A549 (cell line): ENCODE measurements around the gene NCR2. TPM values are rescaled to one million over a fixed set of nuclear protein-coding genes. Genes with fewer than 3 reads are reported as not detected.

Experiments
- ATAC-seq, 2 experiments: fragments of 200-7000 bp in 1 of 2; fragments of >200 bp in 1 of 2; cut with Nextera tagmentation in 1 of 2; cut with Tn5 transposase in 1 of 2; 3 replicates each; pipeline versions ENCODE4 v1.8.0 to v1.9.1; 2018 to 2020; ENCODE audit warnings: mild to moderate bottlenecking in 1 of 2, moderate library complexity in 1 of 2
- CTCF ChIA-PET: fragments of 300-600 bp; sonication (Branson Sonifier 250); formaldehyde crosslinking; extraction: SDS; loops from one replicate; lab custom pipeline; 2021; ENCODE audit warnings: antibody characterized with exemption, inconsistent platforms; lab: Yijun Ruan, JAX
- POLR2A ChIA-PET: fragments of 350-600 bp; formaldehyde crosslinking; extraction: SDS; loops from one replicate; lab custom pipeline; 2021; ENCODE audit warnings: antibody characterized with exemption, inconsistent platforms; lab: Yijun Ruan, JAX
- DNase-seq, 2 experiments: peaks; one replicate each; pipeline versions ENCODE4 v3.0.0 to v3.0.0-alpha.2; 2011 to 2016; ENCODE audit warnings: low read depth in 1 of 2, low spot score in 1 of 2
- FAIRE-seq: peaks from 2 replicates; lab custom pipeline; 2011; peaks lifted over from hg19 to GRCh38; lab: Jason Lieb, UNC
- H3K27ac ChIP-seq, 2 experiments: fragments of >200 bp; sonication (Bioruptor Twin); formaldehyde crosslinking; 3 replicates each; pipeline ENCODE4 v1.5.1; 2016 to 2017
- H3K4me1 ChIP-seq: fragments of >200 bp; sonication (Bioruptor Twin); formaldehyde crosslinking; 3 replicates; pipeline ENCODE4 v1.6.1; 2016
- H3K4me2 ChIP-seq: fragments of >200 bp; sonication (Bioruptor Twin); formaldehyde crosslinking; 3 replicates; pipeline ENCODE4 v1.6.1; 2016
- H3K4me3 ChIP-seq: fragments of >200 bp; sonication (Bioruptor Twin); formaldehyde crosslinking; 3 replicates; pipeline ENCODE4 v1.5.1; 2016
- H3K9me3 ChIP-seq: fragments of >200 bp; sonication (Bioruptor Twin); formaldehyde crosslinking; 3 replicates; pipeline ENCODE4 v1.6.1; 2016
- CHD4 ChIP-seq: fragments of 200-600 bp; sonication (generic); IDR thresholded peaks from 2 replicates; pipeline ENCODE4 v1.6.1; 2016; ENCODE audit warnings: antibody characterized with exemption, mild to moderate bottlenecking, borderline replicate concordance
- GATA3 ChIP-seq: IDR thresholded peaks from 2 replicates; pipeline ENCODE4 v1.6.1; 2012; ENCODE audit warnings: borderline replicate concordance
- HEYL ChIP-seq: fragments of 250-450 bp; sonication (Bioruptor Pico); IDR thresholded peaks from 2 replicates; pipeline ENCODE4 v1.8.0; 2021; ENCODE audit warnings: mild to moderate bottlenecking, moderate library complexity
- JUN ChIP-seq, 2 experiments: fragments of >200 bp; sonication (Bioruptor Twin); formaldehyde crosslinking; IDR thresholded peaks; 2 replicates in 1 of 2; 3 replicates in 1 of 2; pipeline ENCODE4 v1.6.1; 2016 to 2017
- JUNB ChIP-seq: fragments of >200 bp; sonication (Bioruptor Twin); formaldehyde crosslinking; IDR thresholded peaks from 2 replicates; pipeline ENCODE4 v1.6.1; 2016
- MAX ChIP-seq: IDR thresholded peaks from 2 replicates; pipeline ENCODE4 v1.6.1; 2012
- MYC ChIP-seq: IDR thresholded peaks from 2 replicates; pipeline ENCODE4 v1.6.1; 2012; ENCODE audit warnings: mild to moderate bottlenecking, inconsistent platforms, low read length, improper control_type of control experiment, borderline replicate concordance
- NR3C1 ChIP-seq: fragments of >200 bp; sonication (Bioruptor Twin); formaldehyde crosslinking; IDR thresholded peaks from 3 replicates; pipeline ENCODE4 v1.6.1; 2017
- POLR2A ChIP-seq: IDR thresholded peaks from 2 replicates; pipeline ENCODE4 v1.6.1; 2012; ENCODE audit warnings: mild to moderate bottlenecking, low read length
- RAD21 ChIP-seq, 2 experiments: fragments of >200 bp in 1 of 2; sonication (Bioruptor Twin) in 1 of 2; formaldehyde crosslinking in 1 of 2; IDR thresholded peaks in 1 of 2; conservative IDR thresholded peaks in 1 of 2; 2 replicates in 1 of 2; 3 replicates in 1 of 2; pipeline ENCODE4 v1.6.1; 2012 to 2018; ENCODE audit warnings: inconsistent platforms in 1 of 2
- RARB ChIP-seq: fragments of 250-450 bp; sonication (Bioruptor Pico); IDR thresholded peaks from 2 replicates; pipeline ENCODE4 v1.8.0; 2021; ENCODE audit warnings: mild to moderate bottlenecking, moderate library complexity
- RCOR1 ChIP-seq: fragments of 150-350 bp; IDR thresholded peaks from 2 replicates; pipeline ENCODE4 v1.6.1; 2014; ENCODE audit warnings: antibody characterized with exemption, low read length, low read depth
- SMC3 ChIP-seq: fragments of >200 bp; sonication (Bioruptor Twin); formaldehyde crosslinking; IDR thresholded peaks from 3 replicates; pipeline ENCODE4 v1.6.1; 2018; ENCODE audit warnings: inconsistent platforms
- TFCP2L1 ChIP-seq: fragments of 250-450 bp; sonication (Bioruptor Pico); IDR thresholded peaks from 2 replicates; pipeline ENCODE4 v1.5.0; 2021; ENCODE audit warnings: mild to moderate bottlenecking
- ZSCAN20 ChIP-seq: fragments of 250-450 bp; sonication (Bioruptor Pico); IDR thresholded peaks from 2 replicates; pipeline ENCODE4 v1.8.0; 2022; ENCODE audit warnings: mild to moderate bottlenecking, moderate library complexity
- WGBS: methylation state at CpG from one replicate; pipeline ENCODE4 v1.1.6; 2017; ENCODE audit errors: missing lambda C conversion rate; 5-methylcytosine and 5-hydroxymethylcytosine counted together
- polyA plus RNA-seq, 4 experiments: library from polyadenylated mRNA; depleted of rRNA in 3 of 4; stranded (reverse); fragments of >200 nt; fragmentation: RNase III in 1 of 4; extraction: RNeasy Plus Mini Kit Qiagen cat#74134 plus additional on column Dnase treatment in 1 of 4; gene quantifications; 2 replicates in 3 of 4; 3 replicates in 1 of 4; pipeline ENCODE4 v1.2.3, GENCODE V29; 2011 to 2017
- TF ChIP-seq, protein P1 (sequence below): fragments of >200 bp; sonication (Bioruptor Twin); formaldehyde crosslinking; IDR thresholded peaks from 3 replicates; pipeline ENCODE4 v1.5.1; 2016
- TF ChIP-seq, protein P2 (sequence below): fragments of >200 bp; sonication (Bioruptor Twin); formaldehyde crosslinking; IDR thresholded peaks from 3 replicates; pipeline ENCODE4 v1.6.1; 2016

NCR2 gene
- polyA plus RNA-seq, 2 of the 4 experiments (the other 2 are of a cell fraction), result not detected

DNA sequence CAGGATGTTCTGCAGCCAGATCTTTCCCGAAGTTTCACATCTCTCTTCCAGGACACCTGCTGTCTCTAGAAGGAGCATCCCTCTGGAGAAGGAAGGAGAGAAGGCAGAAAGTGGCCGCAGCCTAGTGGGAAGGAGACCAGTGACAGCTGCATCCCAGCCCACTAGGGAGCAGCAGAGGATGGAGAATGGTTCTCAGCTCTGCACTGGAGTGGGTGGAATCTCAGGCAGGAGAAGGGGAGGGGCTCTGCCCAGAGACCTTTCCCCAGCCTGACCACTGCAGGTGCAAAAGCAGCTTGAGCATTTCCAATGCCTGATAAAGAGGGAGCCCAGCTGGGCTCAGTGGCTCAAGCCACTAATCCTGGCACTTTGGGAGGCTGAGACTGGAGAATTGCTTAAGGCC is 32.3 kb downstream of the NCR2 start:
- no peak overlapping the region for H3K4me2 ChIP-seq
- no peaks in the 10 kb centered on the region for H3K9me3 ChIP-seq
- DNase-seq (peak; percentile 56 to 59), ATAC-seq (peak; percentile 93 to 96), FAIRE-seq (no peak)
- TF ChIP-seq SMC3 (peak; percentile 63), RAD21 (conservative IDR thresholded peaks at IDR 0.05 in 1 of 2, IDR thresholded peaks at IDR 0.05 in 1 of 2) (peak; percentile 85), MYC (no peak), CHD4 (no peak)
- TF ChIP-seq, protein P1, sequence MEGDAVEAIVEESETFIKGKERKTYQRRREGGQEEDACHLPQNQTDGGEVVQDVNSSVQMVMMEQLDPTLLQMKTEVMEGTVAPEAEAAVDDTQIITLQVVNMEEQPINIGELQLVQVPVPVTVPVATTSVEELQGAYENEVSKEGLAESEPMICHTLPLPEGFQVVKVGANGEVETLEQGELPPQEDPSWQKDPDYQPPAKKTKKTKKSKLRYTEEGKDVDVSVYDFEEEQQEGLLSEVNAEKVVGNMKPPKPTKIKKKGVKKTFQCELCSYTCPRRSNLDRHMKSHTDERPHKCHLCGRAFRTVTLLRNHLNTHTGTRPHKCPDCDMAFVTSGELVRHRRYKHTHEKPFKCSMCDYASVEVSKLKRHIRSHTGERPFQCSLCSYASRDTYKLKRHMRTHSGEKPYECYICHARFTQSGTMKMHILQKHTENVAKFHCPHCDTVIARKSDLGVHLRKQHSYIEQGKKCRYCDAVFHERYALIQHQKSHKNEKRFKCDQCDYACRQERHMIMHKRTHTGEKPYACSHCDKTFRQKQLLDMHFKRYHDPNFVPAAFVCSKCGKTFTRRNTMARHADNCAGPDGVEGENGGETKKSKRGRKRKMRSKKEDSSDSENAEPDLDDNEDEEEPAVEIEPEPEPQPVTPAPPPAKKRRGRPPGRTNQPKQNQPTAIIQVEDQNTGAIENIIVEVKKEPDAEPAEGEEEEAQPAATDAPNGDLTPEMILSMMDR, result peak; percentile 68
- TF ChIP-seq, protein P2, sequence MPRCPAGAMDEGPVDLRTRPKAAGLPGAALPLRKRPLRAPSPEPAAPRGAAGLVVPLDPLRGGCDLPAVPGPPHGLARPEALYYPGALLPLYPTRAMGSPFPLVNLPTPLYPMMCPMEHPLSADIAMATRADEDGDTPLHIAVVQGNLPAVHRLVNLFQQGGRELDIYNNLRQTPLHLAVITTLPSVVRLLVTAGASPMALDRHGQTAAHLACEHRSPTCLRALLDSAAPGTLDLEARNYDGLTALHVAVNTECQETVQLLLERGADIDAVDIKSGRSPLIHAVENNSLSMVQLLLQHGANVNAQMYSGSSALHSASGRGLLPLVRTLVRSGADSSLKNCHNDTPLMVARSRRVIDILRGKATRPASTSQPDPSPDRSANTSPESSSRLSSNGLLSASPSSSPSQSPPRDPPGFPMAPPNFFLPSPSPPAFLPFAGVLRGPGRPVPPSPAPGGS, result no peak
- 8% methylated on average over 2 of the region's 2 CpGs for WGBS
- H3K27ac ChIP-seq, result no peak overlapping the region
- H3K4me1 ChIP-seq, result peaks cover 5% of the 10 kb centered on the region; the same call in 1 of the 3 replicates
- POLR2A ChIA-PET, result no interaction called here
- CTCF ChIA-PET, result interaction anchor here (0.7 to 11.8 kb wide), 64 partner anchors 8 to 677 kb away, joined by 3 to 214 read pairs (median 6); partner anchors contain the start of gene FRS3
- no peak overlapping the region for H3K4me3 ChIP-seq

DNA sequence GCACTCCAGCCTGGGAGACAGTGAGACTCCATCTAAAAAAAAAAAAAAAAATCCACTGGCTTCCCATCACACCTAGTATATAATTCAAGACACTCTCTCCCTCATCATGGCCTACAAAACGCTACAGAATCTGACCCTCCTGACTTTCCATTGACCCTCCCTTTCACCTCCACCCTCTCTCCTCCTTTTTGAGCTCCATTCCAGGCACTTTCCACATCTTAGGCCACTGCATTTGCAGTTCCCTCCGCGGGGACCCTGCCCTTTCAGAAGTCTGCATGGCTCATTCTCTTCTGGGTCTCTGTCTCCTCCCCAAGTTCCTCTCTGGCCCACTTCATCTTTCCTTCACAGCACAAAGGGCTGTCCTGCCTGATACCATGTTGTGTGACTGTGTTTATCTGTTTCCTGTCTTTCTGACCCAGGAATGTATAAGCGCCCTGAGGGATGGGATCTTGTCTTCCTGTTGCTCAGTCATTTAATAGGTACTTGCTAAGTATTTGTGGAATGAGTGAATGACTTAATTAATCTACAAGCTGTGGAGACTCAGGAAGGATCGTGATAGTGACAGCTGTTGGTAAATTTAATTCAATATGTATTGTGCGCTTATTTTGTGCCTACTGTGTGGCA is 35.2 kb downstream of the NCR2 start:
- 87% methylated on average over 6 of the region's 6 CpGs for WGBS
- no peak overlapping the region for H3K4me2 ChIP-seq
- DNase-seq, result no peak
- H3K27ac ChIP-seq, result no peak overlapping the region
- CTCF ChIA-PET, result interaction anchor here (0.8 to 11.8 kb wide), 7 partner anchors 51 to 415 kb away, joined by 3 to 214 read pairs (median 73); no protein-coding TSS in a partner anchor
- TF ChIP-seq, protein P2, result no peak
- no peak for TF ChIP-seq GATA3
- TF ChIP-seq JUNB, result no peak
- TF ChIP-seq ZSCAN20 (CRISPR knock-in tag), result no peak
- no peak for TF ChIP-seq MYC
- TF ChIP-seq JUN (IDR thresholded peaks at IDR 0.05), result no peak
- no peak for TF ChIP-seq NR3C1
- no peak for TF ChIP-seq RCOR1
- no peak for TF ChIP-seq HEYL (CRISPR knock-in tag)
- TF ChIP-seq, all 56 proteins: peak for 0
- no peak overlapping the region for H3K4me3 ChIP-seq
- H3K9me3 ChIP-seq, result no peaks in the 10 kb centered on the region
- POLR2A ChIA-PET, result no interaction called here
- H3K4me1 ChIP-seq, result peaks cover 5% of the 10 kb centered on the region; the same call in 2 of the 3 replicates
- FAIRE-seq, result no peak
- no peak for ATAC-seq

GRCh38 chr6:41371461-41371991 is 36.1 kb downstream of the NCR2 start:
- WGBS, result 87% methylated on average over 25 of the region's 39 CpGs
- H3K4me3 ChIP-seq, result no peak overlapping the region
- TF ChIP-seq JUNB (no peak), TFCP2L1 (CRISPR knock-in tag) (no peak), RARB (no peak), POLR2A (no peak), MAX (no peak)
- TF ChIP-seq, all 56 proteins: peak for 0
- no peak for FAIRE-seq
- no peak overlapping the region for H3K27ac ChIP-seq
- no peak for ATAC-seq
- ChIA-PET POLR2A (no interaction called here), CTCF (interaction anchor here (0.9 to 11.8 kb wide), 5 partner anchors 50 to 366 kb away, joined by 3 to 214 read pairs (median 8); no protein-coding TSS in a partner anchor)
- H3K9me3 ChIP-seq, result no peaks in the 10 kb centered on the region
- H3K4me2 ChIP-seq, result no peak overlapping the region; the same call in 2 of the 3 replicates
- H3K4me1 ChIP-seq, result peaks cover 5% of the 10 kb centered on the region; the same call in 2 of the 3 replicates
- DNase-seq, result no peak
